Esophagus squamous epithelium (tissue), 5 donors: ENCODE data around the gene LRBA. TPM values are rescaled to one million over a fixed set of nuclear protein-coding genes. Genes with fewer than 3 reads are reported as not detected.

ENCODE experiments used
- DNase-seq: peaks from one replicate; lab custom pipeline; 2025; lab: John Stamatoyannopoulos, UW
- H3K27ac ChIP-seq, 4 donors: fragments of 200-600 bp; sonication (generic); one replicate each; pipeline ENCODE4 v1.5.1; 2016 to 2019; ENCODE audit warnings: mild to moderate bottlenecking in 1 of 4
- H3K27me3 ChIP-seq, 4 donors: fragments of 200-600 bp; sonication (generic); 1 replicate in 3 of 4; 2 replicates in 1 of 4; pipeline versions ENCODE4 v1.5.1 to v1.6.0; 2017 to 2021; ENCODE audit warnings: antibody characterized with exemption in 1 of 4
- H3K36me3 ChIP-seq, 3 donors: fragments of 200-600 bp; sonication (generic); one replicate each; pipeline ENCODE4 v1.5.1; 2016 to 2019
- H3K4me1 ChIP-seq, 3 donors: fragments of 200-600 bp; sonication (generic); one replicate each; pipeline ENCODE4 v1.5.1; 2017 to 2019
- H3K4me3 ChIP-seq, 4 donors: fragments of 200-600 bp; sonication (generic); 1 replicate in 3 of 4; 2 replicates in 1 of 4; pipeline ENCODE4 v1.5.1; 2016 to 2019; ENCODE audit warnings: mild to moderate bottlenecking in 2 of 4, moderate library complexity in 1 of 4
- H3K9me3 ChIP-seq, 3 donors: fragments of 200-600 bp; sonication (generic); one replicate each; pipeline ENCODE4 v1.5.1; 2016 to 2019
- CTCF ChIP-seq, 6 experiments: fragments of 450-650 bp in 4 of 6; fragments of 200-600 bp in 2 of 6; sonication (generic) in 2 of 6; IDR thresholded peaks; one replicate each; pipeline ENCODE4 v1.5.1; 2016 to 2019; ENCODE audit warnings: antibody characterized with exemption in 6 of 6, mild to moderate bottlenecking in 4 of 6, moderate library complexity in 4 of 6
- POLR2A ChIP-seq, 4 donors: fragments of 450-650 bp; IDR thresholded peaks; one replicate each; pipeline ENCODE4 v1.6.1; 2017; ENCODE audit warnings: antibody characterized with exemption in 4 of 4, mild to moderate bottlenecking in 4 of 4, moderate library complexity in 3 of 4
- WGBS, 2 donors: methylation state at CpG; one replicate each; pipeline ENCODE4 v1.1.5; 2018; 5-methylcytosine and 5-hydroxymethylcytosine counted together
- intact Hi-C: fragments of 100-400 bp; cut with DNase I; formaldehyde crosslinking; loops from one replicate; pipeline ENCODE4 v1.15.0; 2022
- small RNA-seq, 4 donors: library from RNA; depleted of rRNA; stranded (forward); fragments of <200 nt; gene quantifications; one replicate each; pipeline ENCODE3, GENCODE V24; 2016
- total RNA-seq, 4 donors: library from RNA; depleted of rRNA; stranded (reverse); fragments of >200 nt; gene quantifications; one replicate each; pipeline ENCODE4 v1.1.0, GENCODE V29; 2016
- donor health status: DM: yes; HTN: yes; CAD: no.

The LRBA gene
- total RNA-seq, 4 donors from 2014 or later = 54.7 to 91.8 (median 66.2) TPM

DNA sequence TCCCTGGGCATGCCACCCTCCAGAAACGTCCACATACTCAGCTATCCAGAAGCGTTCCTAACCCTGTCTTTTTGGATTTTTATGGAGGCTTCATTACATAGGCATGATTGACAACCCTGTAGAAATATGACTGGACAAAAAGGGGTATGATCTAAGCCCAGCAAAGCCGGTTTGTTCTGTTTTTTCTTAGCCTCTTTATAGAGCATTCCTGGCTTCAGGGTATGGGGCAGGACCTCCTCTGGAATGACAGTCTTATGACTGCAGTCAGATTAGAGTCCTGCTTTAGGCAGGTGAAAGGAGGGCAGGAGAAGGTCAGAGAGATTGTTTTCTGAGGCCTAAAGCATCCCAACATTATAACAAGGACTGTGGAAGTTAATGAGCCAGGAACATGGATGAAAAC is 799.5 kb downstream of the LRBA start:
- no peak overlapping the region for H3K4me3 ChIP-seq
- no peak overlapping the region for H3K27ac ChIP-seq
- intact Hi-C loops = loop anchor here (5.0 kb wide), 1 partner anchor 208 kb away; no protein-coding TSS in a partner anchor
- no peaks in the 10 kb centered on the region for H3K36me3 ChIP-seq
- peaks cover 0 to 5% (median 0%) of the 10 kb centered on the region in 4 donors for H3K27me3 ChIP-seq
- no peak for DNase-seq
- no peaks in the 10 kb centered on the region for H3K9me3 ChIP-seq
- H3K4me1 ChIP-seq = peaks cover 0 to 21% (median 0%) of the 10 kb centered on the region in 3 donors
- TF ChIP-seq POLR2A (IDR thresholded peaks at IDR 0.05) (no peak), CTCF (IDR thresholded peaks at IDR 0.05) (no peak)
- WGBS, 2 donors = 62 to 82% methylated on average over 3 of the region's 3 CpGs

Small RNAs within 50 kb of the gene (small RNA-seq; reads per million reads assigned to genes)
- 0 reads per million in 4 donors for gene RNA5SP168

Other genes starting within 250 kb of the LRBA start
- gene RPS3A, start 84.3 kb upstream of the LRBA start, total RNA-seq = 1,000 to 10,000 TPM; 1,844 to 5,619 (median 2,960) TPM